K562 (cell line): Measurements from ENCODE around the gene FBXO27. TPM values are rescaled to one million over a fixed set of nuclear protein-coding genes. Genes with fewer than 3 reads are reported as not detected.

Experiments
- ATAC-seq: fragments of 200-7000 bp; cut with Tn5 transposase; 3 replicates; pipeline ENCODE4 v1.9.1; 2020; ENCODE audit warnings: moderate library complexity
- BruUV-seq: library from RNA; stranded (reverse); fragments of 400-500 nt; replicated peaks from 2 replicates; lab custom pipeline; 2021; lab: Mats Ljungman, UMichigan
- CTCF ChIA-PET: fragments of 300-600 bp; formaldehyde crosslinking; extraction: SDS; loops from one replicate; lab custom pipeline; 2021; ENCODE audit warnings: low intra/inter-chr PET ratio; lab: Yijun Ruan, JAX
- POLR2A ChIA-PET: fragments of 300-600, 350-650 bp; sonication (Branson Sonifier 250); formaldehyde crosslinking; extraction: SDS; loops from one replicate; lab custom pipeline; 2021; ENCODE audit warnings: antibody characterized with exemption, inconsistent platforms; lab: Yijun Ruan, JAX
- DNase-seq, 4 experiments: peaks; one replicate each; pipeline versions ENCODE4 v3.0.0 to v3.0.0-alpha.2; 2011 to 2018; ENCODE audit warnings: low spot score in 3 of 4, mixed read lengths in 3 of 4; ENCODE audit errors: extremely low read depth in 1 of 4
- FAIRE-seq: peaks from 2 replicates; lab custom pipeline; 2011; peaks lifted over from hg19 to GRCh38; lab: Jason Lieb, UNC
- H2AFZ ChIP-seq: 2 replicates; pipeline ENCODE4 v1.6.0; 2011; ENCODE audit warnings: low read depth, low read length, control low read depth, inconsistent platforms
- H3K27ac ChIP-seq: fragments of 200-600 bp; 3 replicates; pipeline ENCODE4 v1.8.0; 2011; ENCODE audit warnings: low read depth, mild to moderate bottlenecking, control low read depth, inconsistent platforms, low read length, moderate library complexity, mixed read lengths; ENCODE audit errors: extremely low read depth
- H3K27me3 ChIP-seq, 2 experiments: fragments of 300-600 bp in 1 of 2; 2 replicates in 1 of 2; 3 replicates in 1 of 2; pipeline versions ENCODE4 v1.6.0 to v1.8.0; 2011; ENCODE audit warnings: inconsistent platforms in 2 of 2, low read length in 2 of 2, mild to moderate bottlenecking in 1 of 2, mixed read lengths in 1 of 2, moderate library complexity in 1 of 2; ENCODE audit not compliant: control insufficient read depth in 2 of 2, insufficient read depth in 2 of 2
- H3K36me3 ChIP-seq: fragments of 300-600 bp; 3 replicates; pipeline ENCODE4 v1.8.0; 2011; ENCODE audit warnings: mild to moderate bottlenecking, low read length, inconsistent platforms; ENCODE audit not compliant: control insufficient read depth, insufficient read depth
- H3K4me1 ChIP-seq, 2 experiments: fragments of 200-600 bp in 1 of 2; replicated peaks in 1 of 2; 2 replicates in 1 of 2; 3 replicates in 1 of 2; pipeline versions ENCODE4 v1.5.1 to v1.8.0; 2011; ENCODE audit warnings: inconsistent platforms in 2 of 2, low read length in 2 of 2, mild to moderate bottlenecking in 1 of 2, mixed read lengths in 1 of 2, moderate library complexity in 1 of 2; ENCODE audit not compliant: control insufficient read depth in 2 of 2, insufficient read depth in 2 of 2
- H3K4me2 ChIP-seq: 2 replicates; pipeline ENCODE4 v1.6.1; 2011; ENCODE audit warnings: low read length, control low read depth, inconsistent platforms, mixed read lengths; ENCODE audit not compliant: insufficient read depth
- H3K4me3 ChIP-seq: fragments of 200-600 bp; sonication (generic), shearing (Covaris generic); 2 replicates; pipeline ENCODE4 v1.5.1; 2016; ENCODE audit warnings: control low read depth, inconsistent platforms
- H3K79me2 ChIP-seq: fragments of 200-600 bp; 3 replicates; pipeline ENCODE4 v1.8.0; 2011; ENCODE audit warnings: low read length, inconsistent platforms; ENCODE audit not compliant: control insufficient read depth, insufficient read depth
- H3K9ac ChIP-seq, 2 experiments: 2 replicates each; pipeline versions ENCODE4 v1.6.0 to v1.6.1; 2011; ENCODE audit warnings: low read depth in 2 of 2, low read length in 2 of 2, control low read depth in 1 of 2, inconsistent platforms in 1 of 2, mild to moderate bottlenecking in 1 of 2, mixed read lengths in 1 of 2; ENCODE audit not compliant: insufficient read depth in 1 of 2
- H3K9me1 ChIP-seq: one replicate; pipeline ENCODE4 v1.6.0; 2011; ENCODE audit warnings: inconsistent platforms, mild to moderate bottlenecking, low read length, moderate library complexity; ENCODE audit not compliant: control insufficient read depth, insufficient read depth
- H3K9me3 ChIP-seq: replicated peaks from 2 replicates; pipeline ENCODE4 v1.5.1; 2011; ENCODE audit warnings: low read depth, low read length, inconsistent platforms; ENCODE audit not compliant: control insufficient read depth, insufficient read depth
- H4K20me1 ChIP-seq: replicated peaks from 2 replicates; pipeline ENCODE4 v1.6.1; 2011; ENCODE audit warnings: low read length, inconsistent platforms, mixed read lengths; ENCODE audit not compliant: control insufficient read depth, insufficient read depth
- TOE1 ChIP-seq, 2 experiments: fragments of 450-650 bp in 1 of 2; sonication (generic) in 1 of 2; formaldehyde crosslinking in 1 of 2; IDR thresholded peaks; 2 replicates each; pipeline versions ENCODE4 v1.7.1 to v1.8.0; 2016 to 2022; ENCODE audit warnings: borderline replicate concordance in 2 of 2, mild to moderate bottlenecking in 2 of 2, antibody characterized with exemption in 1 of 2, inconsistent platforms in 1 of 2, low read depth in 1 of 2, missing genetic modification reagents in 1 of 2, moderate library complexity in 1 of 2
- WGBS: fragments of 100-300 bp; shearing (Covaris generic); methylation state at CpG from one replicate; pipeline ENCODE4 v1.1.6; 2016; ENCODE audit warnings: low coverage, mixed read lengths; ENCODE audit not compliant: insufficient coverage; ENCODE audit errors: missing lambda C conversion rate; 5-methylcytosine and 5-hydroxymethylcytosine counted together
- in situ Hi-C: fragments of 300-500 bp; cut with MboI; formaldehyde crosslinking; loops from 4 replicates; pipeline ENCODE4 v1.15.0; 2018; ENCODE audit warnings: inconsistent platforms, mixed read lengths
- intact Hi-C: fragments of 100-400 bp; cut with micrococcal nuclease; formaldehyde crosslinking; loops from 2 replicates; pipeline ENCODE4 v1.14.2; 2022
- polyA plus RNA-seq, 8 experiments: library from polyadenylated mRNA; depleted of rRNA in 4 of 8; stranded (reverse) in 5 of 8; unstranded in 3 of 8; fragments of >200 nt; fragmentation: Nextera tagmentation in 2 of 8; fragmentation: Illumina TruSeq in 1 of 8; extraction: Ambion mirVana in 2 of 8; extraction: Trizol in 1 of 8; gene quantifications; 2 replicates each; pipeline versions ENCODE4 v1.2.1 to v1.2.3, GENCODE V29; 2011 to 2014; ENCODE audit warnings: inconsistent platforms in 1 of 8, missing spikeins in 1 of 8
- total RNA-seq, 7 experiments: library from RNA; depleted of rRNA in 6 of 7; stranded (reverse); fragments of >200 nt in 6 of 7; fragmentation: Illumina TruSeq in 2 of 7; extraction: Trizol in 2 of 7; gene quantifications; 2 replicates each; pipeline versions ENCODE4 v1.2.1 to v1.2.3, GENCODE V29; 2011 to 2021; ENCODE audit warnings: low replicate concordance in 1 of 7
- TF ChIP-seq, protein P1 (sequence below), 2 experiments: fragments of 450-650 bp in 1 of 2; sonication (generic) in 1 of 2; formaldehyde crosslinking in 1 of 2; IDR thresholded peaks; 2 replicates each; pipeline versions ENCODE4 v1.7.1 to v1.9.0; 2016 to 2022; ENCODE audit warnings: inconsistent platforms in 1 of 2, mild to moderate bottlenecking in 1 of 2, missing genetic modification reagents in 1 of 2

FBXO27 gene
- total and polyA plus RNA-seq, 9 of the 15 experiments (the other 6 are each of a cell fraction or from before 2014, with no cell fraction given) = 1.8 to 11.0 (median 6.3) TPM

DNA sequence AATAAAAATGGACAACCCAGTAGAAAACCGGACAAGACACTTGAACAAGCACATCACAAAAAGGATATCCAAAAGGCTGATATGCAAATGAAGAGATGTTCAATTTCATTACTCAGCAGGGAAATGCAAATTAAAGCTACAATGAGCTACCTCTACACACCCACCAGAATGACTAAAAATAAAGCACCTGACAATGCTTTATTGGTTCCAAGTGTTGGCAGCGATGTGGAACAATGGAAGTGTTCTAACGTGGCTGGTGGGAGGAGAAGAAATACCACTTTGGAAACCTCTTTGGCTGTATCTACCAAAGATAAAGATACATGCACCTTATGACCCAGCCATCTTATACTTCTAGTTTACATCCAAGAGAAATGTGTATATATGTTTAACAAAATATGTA is 48.1 kb upstream of the FBXO27 start:
- ChIA-PET POLR2A (interaction anchor here (1.6 kb wide), 1 partner anchor 10 kb away, joined by 3 read pairs; no protein-coding TSS in a partner anchor), CTCF (no interaction called here)
- 0 out of 2 replicates have a peak, but pooled peaks cover 8% of the 10 kb centered on the region for H4K20me1 ChIP-seq
- DNase-seq (no peak), FAIRE-seq (no peak), ATAC-seq (no peak)
- intact Hi-C loops (no loop called here), in situ Hi-C loops (no loop called here)
- WGBS = 2% methylated on average over 3 of the region's 3 CpGs
- no peak overlapping the region for H3K4me3 ChIP-seq
- H3K27ac ChIP-seq = no peak overlapping the region
- H3K4me2 ChIP-seq = no peak overlapping the region
- no TSS peak for BruUV-seq
- H3K9ac ChIP-seq = no peak overlapping the region
- H3K79me2 ChIP-seq = no peaks in the 10 kb centered on the region
- no peak overlapping the region for H2AFZ ChIP-seq
- TF ChIP-seq, protein P1, sequence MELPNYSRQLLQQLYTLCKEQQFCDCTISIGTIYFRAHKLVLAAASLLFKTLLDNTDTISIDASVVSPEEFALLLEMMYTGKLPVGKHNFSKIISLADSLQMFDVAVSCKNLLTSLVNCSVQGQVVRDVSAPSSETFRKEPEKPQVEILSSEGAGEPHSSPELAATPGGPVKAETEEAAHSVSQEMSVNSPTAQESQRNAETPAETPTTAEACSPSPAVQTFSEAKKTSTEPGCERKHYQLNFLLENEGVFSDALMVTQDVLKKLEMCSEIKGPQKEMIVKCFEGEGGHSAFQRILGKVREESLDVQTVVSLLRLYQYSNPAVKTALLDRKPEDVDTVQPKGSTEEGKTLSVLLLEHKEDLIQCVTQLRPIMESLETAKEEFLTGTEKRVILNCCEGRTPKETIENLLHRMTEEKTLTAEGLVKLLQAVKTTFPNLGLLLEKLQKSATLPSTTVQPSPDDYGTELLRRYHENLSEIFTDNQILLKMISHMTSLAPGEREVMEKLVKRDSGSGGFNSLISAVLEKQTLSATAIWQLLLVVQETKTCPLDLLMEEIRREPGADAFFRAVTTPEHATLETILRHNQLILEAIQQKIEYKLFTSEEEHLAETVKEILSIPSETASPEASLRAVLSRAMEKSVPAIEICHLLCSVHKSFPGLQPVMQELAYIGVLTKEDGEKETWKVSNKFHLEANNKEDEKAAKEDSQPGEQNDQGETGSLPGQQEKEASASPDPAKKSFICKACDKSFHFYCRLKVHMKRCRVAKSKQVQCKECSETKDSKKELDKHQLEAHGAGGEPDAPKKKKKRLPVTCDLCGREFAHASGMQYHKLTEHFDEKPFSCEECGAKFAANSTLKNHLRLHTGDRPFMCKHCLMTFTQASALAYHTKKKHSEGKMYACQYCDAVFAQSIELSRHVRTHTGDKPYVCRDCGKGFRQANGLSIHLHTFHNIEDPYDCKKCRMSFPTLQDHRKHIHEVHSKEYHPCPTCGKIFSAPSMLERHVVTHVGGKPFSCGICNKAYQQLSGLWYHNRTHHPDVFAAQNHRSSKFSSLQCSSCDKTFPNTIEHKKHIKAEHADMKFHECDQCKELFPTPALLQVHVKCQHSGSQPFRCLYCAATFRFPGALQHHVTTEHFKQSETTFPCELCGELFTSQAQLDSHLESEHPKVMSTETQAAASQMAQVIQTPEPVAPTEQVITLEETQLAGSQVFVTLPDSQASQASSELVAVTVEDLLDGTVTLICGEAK (IDR thresholded peaks at IDR 0.05) = peak; percentile 51; the same call in 1 of the 2 replicates
- TF ChIP-seq, protein P1 (CRISPR knock-in tag; IDR thresholded peaks at IDR 0.05) = no peak
- TF ChIP-seq TOE1 (IDR thresholded peaks at IDR 0.05; ENCODE audit: borderline replicate concordance) (no peak), TOE1 (CRISPR knock-in tag; IDR thresholded peaks at IDR 0.05; ENCODE audit: borderline replicate concordance, low read depth) (no peak)
- TF ChIP-seq, all 486 proteins: peak for 1
- H3K4me1 ChIP-seq = peaks cover 0 to 8% of the 10 kb centered on the region in 2 experiments; a peak in 2 of 5 replicates
- H3K9me1 ChIP-seq = no peaks in the 10 kb centered on the region
- H3K36me3 ChIP-seq = no peaks in the 10 kb centered on the region
- no peaks in the 10 kb centered on the region for H3K9me3 ChIP-seq
- peaks cover 26 to 38% of the 10 kb centered on the region in 2 experiments for H3K27me3 ChIP-seq
